ENCODE data around the gene GAS6.
A peak's percentile ranks its signal among the peaks of the same experiment; 100 is the strongest.
"Not testable (repeated sequence)": the region's sequence is repeated elsewhere in the genome, so short reads cannot be mapped to it uniquely, and the experiment has no call there.

The GAS6 gene

GRCh38 chr13:113837560-113838355 lies 26.1 kb downstream of the GAS6 start:
- peak; percentile 98 for DNase-seq (ENCODE audit: low spot score)

- DNase-seq (ENCODE audit: low spot score), result peak; percentile 74
Observed at GRCh38 chr13:113836768-113837559, 26.9 kb downstream of the GAS6 start.

- peak; percentile 62 for DNase-seq (ENCODE audit: low spot score)
Observed at GRCh38 chr13:113835461-113836270, 28.2 kb downstream of the GAS6 start.

- DNase-seq (ENCODE audit: low spot score), result no peak
Observed at GRCh38 chr13:113834496-113835200, 29.2 kb downstream of the GAS6 start.

- DNase-seq (ENCODE audit: low spot score), result not testable (repeated sequence)
Observed at GRCh38 chr13:113834006-113834405, 29.9 kb downstream of the GAS6 start.

GRCh38 chr13:113833111-113833830 lies 30.6 kb downstream of the GAS6 start:
- no peak for DNase-seq (ENCODE audit: low spot score)

GRCh38 chr13:113832631-113833030 lies 31.2 kb downstream of the GAS6 start:
- DNase-seq (ENCODE audit: low spot score), result no peak

GRCh38 chr13:113832205-113832604 lies 31.7 kb downstream of the GAS6 start:
- DNase-seq (ENCODE audit: low spot score), result no peak

GRCh38 chr13:113831061-113831460 lies 32.8 kb downstream of the GAS6 start:
- DNase-seq (ENCODE audit: low spot score), result no peak

- not testable (repeated sequence) for DNase-seq (ENCODE audit: low spot score)
Observed at GRCh38 chr13:113830426-113830950, 33.4 kb downstream of the GAS6 start.

- no peak for DNase-seq (ENCODE audit: low spot score)
Observed at GRCh38 chr13:113828282-113828825, 35.5 kb downstream of the GAS6 start.

GRCh38 chr13:113827021-113827420 lies 36.9 kb downstream of the GAS6 start:
- DNase-seq (ENCODE audit: low spot score), result no peak

- DNase-seq (ENCODE audit: low spot score), result not testable (repeated sequence)
Observed at GRCh38 chr13:113826446-113826845, 37.4 kb downstream of the GAS6 start.

GRCh38 chr13:113825841-113826240 lies 38.0 kb downstream of the GAS6 start:
- no peak for DNase-seq (ENCODE audit: low spot score)

GRCh38 chr13:113823771-113824170 lies 40.1 kb downstream of the GAS6 start:
- no peak for DNase-seq (ENCODE audit: low spot score)

- no peak for DNase-seq (ENCODE audit: low spot score)
Observed at GRCh38 chr13:113822956-113823744, 40.7 kb downstream of the GAS6 start.

- DNase-seq (ENCODE audit: low spot score), result no peak
Observed at GRCh38 chr13:113822266-113822665, 41.6 kb downstream of the GAS6 start.

GRCh38 chr13:113821847-113822246 lies 42.0 kb downstream of the GAS6 start:
- DNase-seq (ENCODE audit: low spot score), result no peak

- DNase-seq (ENCODE audit: low spot score), result peak; percentile 96
Observed at GRCh38 chr13:113820813-113821651, 42.8 kb downstream of the GAS6 start.
